Osteocyte (in vitro differentiated cells): ENCODE measurements around the gene GTF2F2. TPM values are rescaled to one million over a fixed set of nuclear protein-coding genes. Genes with fewer than 3 reads are reported as not detected.

ENCODE experiments used
- DNase-seq: peaks from one replicate; pipeline ENCODE4 v3.0.0; 2021; ENCODE audit warnings: mixed read lengths; ENCODE audit not compliant: unreplicated experiment; ENCODE audit errors: extremely low spot score
- H3K27ac Mint-ChIP-seq: one replicate; pipeline ENCODE4 v1.8.0; 2021; ENCODE audit warnings: mild to moderate bottlenecking, mixed read lengths; ENCODE audit not compliant: unreplicated experiment
- H3K27me3 Mint-ChIP-seq: one replicate; pipeline ENCODE4 v1.8.0; 2021; ENCODE audit warnings: mixed read lengths; ENCODE audit not compliant: unreplicated experiment
- H3K36me3 Mint-ChIP-seq: one replicate; pipeline ENCODE4 v1.8.0; 2021; ENCODE audit warnings: mixed read lengths; ENCODE audit not compliant: unreplicated experiment
- H3K4me1 Mint-ChIP-seq: one replicate; pipeline ENCODE4 v1.8.0; 2021; ENCODE audit warnings: mixed read lengths; ENCODE audit not compliant: unreplicated experiment
- H3K4me3 Mint-ChIP-seq: one replicate; pipeline ENCODE4 v1.8.0; 2021; ENCODE audit warnings: mild to moderate bottlenecking, moderate library complexity, mixed read lengths; ENCODE audit not compliant: unreplicated experiment
- H3K9me3 Mint-ChIP-seq: one replicate; pipeline ENCODE4 v1.8.0; 2021; ENCODE audit warnings: mixed read lengths; ENCODE audit not compliant: unreplicated experiment
- CTCF ChIP-seq: fragments of 200-600 bp; sonication (generic); IDR thresholded peaks from 2 replicates; pipeline ENCODE4 v1.5.0; 2021; ENCODE audit warnings: antibody characterized with exemption, mild to moderate bottlenecking, moderate library complexity
- total RNA-seq: library from RNA; stranded (reverse); gene quantifications from 2 replicates; pipeline ENCODE4 v1.2.1, GENCODE V29; 2021

The GTF2F2 gene
- total RNA-seq, 1 donor from 2014 or later, result 15.6 TPM

- no peak overlapping the region for H3K4me3 Mint-ChIP-seq
- no peak overlapping the region for H3K27ac Mint-ChIP-seq
- peaks cover 38% of the 10 kb centered on the region for H3K4me1 Mint-ChIP-seq
- H3K36me3 Mint-ChIP-seq, result no peaks in the 10 kb centered on the region
- H3K27me3 Mint-ChIP-seq, result no peaks in the 10 kb centered on the region
- DNase-seq, result no peak
- H3K9me3 Mint-ChIP-seq, result no peaks in the 10 kb centered on the region
- TF ChIP-seq CTCF, result no peak
Measured at GRCh38 chr13:45216193-45216592, 95.9 kb downstream of the GTF2F2 start.

GRCh38 chr13:45218689-45219088 is 98.4 kb downstream of the GTF2F2 start:
- Mint-ChIP-seq H3K9me3 (no peaks in the 10 kb centered on the region), H3K27ac (peak overlapping the region; percentile 83), H3K36me3 (no peaks in the 10 kb centered on the region), H3K4me1 (peaks cover 38% of the 10 kb centered on the region), H3K4me3 (peak overlapping the region; percentile 26), H3K27me3 (no peaks in the 10 kb centered on the region)
- no peak for DNase-seq
- no peak for TF ChIP-seq CTCF

GRCh38 chr13:45219123-45219891 is 99.0 kb downstream of the GTF2F2 start:
- Mint-ChIP-seq H3K27me3 (no peaks in the 10 kb centered on the region), H3K27ac (peak overlapping the region; percentile 83)

GRCh38 chr13:45219938-45220375 is 99.6 kb downstream of the GTF2F2 start:
- Mint-ChIP-seq H3K4me1 (peaks cover 38% of the 10 kb centered on the region), H3K36me3 (no peaks in the 10 kb centered on the region), H3K9me3 (no peaks in the 10 kb centered on the region), H3K4me3 (peak overlapping the region; percentile 10), H3K27ac (peak overlapping the region; percentile 83), H3K27me3 (no peaks in the 10 kb centered on the region)
- no peak for DNase-seq
- no peak for TF ChIP-seq CTCF

More at GRCh38 chr13:45219123-45219891, 99.0 kb downstream of the GTF2F2 start:
- Mint-ChIP-seq H3K9me3 (no peaks in the 10 kb centered on the region), H3K4me1 (peaks cover 38% of the 10 kb centered on the region), H3K36me3 (no peaks in the 10 kb centered on the region), H3K4me3 (peak overlapping the region; percentile 10)
- DNase-seq, result no peak
- no peak for TF ChIP-seq CTCF

GRCh38 chr13:45220403-45220802 is 100.1 kb downstream of the GTF2F2 start:
- Mint-ChIP-seq H3K4me1 (peaks cover 38% of the 10 kb centered on the region), H3K9me3 (no peaks in the 10 kb centered on the region), H3K36me3 (no peaks in the 10 kb centered on the region), H3K4me3 (no peak overlapping the region), H3K27ac (peak overlapping the region; percentile 83), H3K27me3 (no peaks in the 10 kb centered on the region)
- no peak for TF ChIP-seq CTCF
- no peak for DNase-seq
